Measurements from ENCODE around the gene MRPS25.

- TF ChIP-seq CTCF (IDR thresholded peaks at IDR 0.05) = no peak
- TF ChIP-seq POLR2A (IDR thresholded peaks at IDR 0.05) = no peak
- TF ChIP-seq EP300 (IDR thresholded peaks at IDR 0.05) = no peak
Measured at GRCh38 chr3:15056676-15057404, 8.3 kb downstream of the MRPS25 start.
